T-helper 9 cell (primary cell): ENCODE data around the gene OR6C75.
"Not testable (repeated sequence)": the region's sequence is repeated elsewhere in the genome, so short reads cannot be mapped to it uniquely, and the experiment has no call there.

ENCODE experiments used
- DNase-seq: peaks from one replicate; pipeline ENCODE4 v3.0.0-alpha.2; 2020
- total RNA-seq, 2 donors: gene quantifications; one replicate each; lab custom pipeline; 2026; lab: John Stamatoyannopoulos, UW

OR6C75 gene
- total RNA-seq: 0 reads per million in 2 donors

DNA sequence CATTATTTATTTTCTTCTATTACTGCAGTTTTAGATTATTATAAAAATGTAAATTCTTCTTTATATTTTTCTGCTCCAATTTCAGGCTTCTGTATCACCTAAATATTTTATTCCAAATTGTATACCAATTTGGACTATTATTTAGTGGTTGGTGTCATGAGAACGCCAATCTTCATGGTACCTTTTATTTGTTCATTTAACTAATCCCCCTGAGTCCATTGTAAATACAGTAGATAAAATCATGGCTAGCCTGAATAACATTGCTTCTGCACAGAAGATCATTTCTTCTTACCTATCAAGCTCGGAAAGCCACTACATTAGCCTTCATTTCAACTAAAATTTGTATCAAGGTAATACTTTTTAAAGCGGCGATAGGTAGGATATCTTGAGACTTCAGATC lies at the start of gene OR6C75:
Gene OR6C75 (plus strand): TSS at position 301 of the 400 bp plus-strand sequence. CDS start 2,136 bp downstream, outside the sequence.
- DNase-seq: no peak

DNA sequence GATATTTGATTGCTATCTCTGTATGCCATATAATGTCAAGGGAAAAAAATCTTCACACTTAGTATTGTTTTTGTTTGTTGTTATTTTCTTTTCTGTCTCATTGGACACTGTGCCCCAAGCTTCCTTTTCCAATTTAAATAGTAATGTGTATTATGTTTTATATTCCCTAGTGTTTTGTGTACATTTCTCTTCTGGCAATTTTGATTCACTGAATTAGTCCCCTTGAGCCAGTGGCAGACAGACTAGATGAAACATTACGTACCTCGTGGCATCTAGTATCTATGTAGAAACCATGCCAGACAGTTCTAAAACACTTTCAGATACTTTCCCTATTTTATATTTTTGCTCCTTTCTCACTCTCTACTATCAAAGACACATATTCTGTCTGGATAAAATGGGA lies 48.7 kb upstream of the OR6C75 start, which contains the start of gene OR6C1:
Gene OR6C1 (plus strand): TSS at position 301 of the 400 bp plus-strand sequence. CDS start 6,257 bp downstream, outside the sequence.
- no peak for DNase-seq

DNA sequence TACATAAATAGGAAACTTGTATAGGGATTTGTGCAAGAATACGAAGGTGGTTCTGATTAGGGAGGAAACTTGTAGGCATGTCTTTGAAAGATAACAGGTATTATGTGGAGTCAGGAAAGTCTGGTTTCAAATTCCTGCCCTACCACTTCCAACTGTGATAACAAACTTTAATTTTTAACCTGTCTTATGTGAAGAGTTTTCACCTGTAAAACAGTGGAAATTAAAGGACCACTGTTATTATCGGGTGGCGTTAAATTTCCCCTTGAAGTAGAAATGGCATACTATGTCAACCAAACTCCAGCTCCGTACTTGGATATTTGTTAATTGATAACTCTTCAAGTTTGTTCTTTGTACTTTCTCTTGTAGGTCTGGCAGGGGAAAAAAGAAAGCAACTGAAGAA lies 42.6 kb upstream of the OR6C75 start:
- DNase-seq: no peak

DNA sequence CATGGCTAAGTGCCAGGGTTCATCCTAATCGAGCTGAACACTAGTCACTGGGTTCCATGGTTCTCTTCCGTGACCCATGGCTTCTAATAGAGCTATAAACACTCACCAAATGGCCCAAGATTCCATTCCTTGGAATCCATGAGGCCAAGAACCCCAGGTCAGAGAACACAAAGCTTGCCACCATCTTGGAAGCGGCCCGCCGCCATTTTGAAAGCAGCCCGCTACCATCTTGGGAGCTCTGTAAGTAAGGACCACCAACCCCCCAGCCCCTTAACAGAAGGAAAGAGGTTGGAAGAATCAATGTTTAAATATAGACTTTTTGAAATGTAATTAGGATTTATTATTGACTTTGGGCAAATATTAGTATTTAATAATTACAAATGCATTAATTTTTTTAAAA lies 37.0 kb upstream of the OR6C75 start:
- DNase-seq: not testable (repeated sequence)

DNA sequence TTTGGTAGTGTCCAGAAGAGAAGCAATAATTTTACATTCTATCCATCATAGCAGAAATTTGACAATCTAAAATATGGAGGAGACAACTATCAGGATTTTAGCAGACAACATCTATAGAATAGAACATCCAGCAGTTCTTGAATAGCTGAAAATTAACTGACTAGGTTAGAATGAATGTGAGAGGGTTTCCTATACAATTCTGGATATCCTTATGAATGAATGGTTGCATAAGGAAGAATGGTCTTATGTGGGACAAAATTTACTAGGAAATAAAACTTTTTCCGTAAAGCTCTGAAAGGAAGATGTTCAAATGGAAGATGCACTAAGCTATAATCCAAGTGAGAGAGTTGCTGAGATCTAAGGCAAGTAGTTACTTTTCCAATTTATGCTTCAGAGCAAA lies 32.3 kb upstream of the OR6C75 start, which contains the start of gene OR6C3:
Gene OR6C3 (plus strand): TSS at position 301 of the 400 bp plus-strand sequence. CDS start 955 bp downstream, outside the sequence.
- no peak for DNase-seq

DNA sequence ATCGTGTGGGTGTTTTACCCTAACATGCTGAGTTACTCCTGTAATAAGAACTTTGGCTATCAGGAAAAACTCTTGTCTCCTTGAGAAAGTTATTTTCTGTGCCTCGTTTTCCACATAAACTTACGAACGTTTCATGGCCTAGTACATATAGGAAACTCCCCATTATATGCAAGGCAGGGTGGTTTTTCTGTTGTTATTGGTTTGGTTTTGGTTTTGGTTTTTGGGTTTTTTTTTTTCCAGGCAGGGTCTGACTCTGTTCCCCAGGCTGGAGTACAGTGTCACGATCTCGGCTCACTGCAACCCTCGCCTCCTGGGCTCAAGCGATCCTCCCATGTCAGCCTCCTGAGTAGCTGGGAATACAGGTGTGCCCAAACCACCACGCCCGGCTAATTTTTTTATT lies 26.8 kb upstream of the OR6C75 start:
- no peak for DNase-seq

DNA sequence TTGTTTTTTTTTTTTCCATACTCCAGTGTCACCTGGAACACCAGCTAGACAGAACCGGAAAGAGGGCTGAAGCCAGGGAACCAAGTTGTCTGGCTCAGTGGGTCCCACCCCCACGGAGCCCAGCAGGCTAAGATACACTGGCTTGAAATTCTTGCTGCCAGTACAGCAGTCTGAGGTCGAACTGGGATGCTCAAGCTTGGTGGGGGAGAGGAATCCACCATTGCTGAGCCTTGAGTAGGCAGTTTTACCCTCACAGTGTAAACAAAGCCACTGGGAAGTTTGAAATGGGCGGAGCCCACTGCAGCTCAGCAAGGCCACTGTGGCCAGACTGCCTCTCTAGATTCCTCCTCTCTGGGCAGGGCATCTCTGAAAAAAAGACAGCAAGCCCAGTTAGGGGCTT lies 7.4 kb upstream of the OR6C75 start:
- DNase-seq: not testable (repeated sequence)

DNA sequence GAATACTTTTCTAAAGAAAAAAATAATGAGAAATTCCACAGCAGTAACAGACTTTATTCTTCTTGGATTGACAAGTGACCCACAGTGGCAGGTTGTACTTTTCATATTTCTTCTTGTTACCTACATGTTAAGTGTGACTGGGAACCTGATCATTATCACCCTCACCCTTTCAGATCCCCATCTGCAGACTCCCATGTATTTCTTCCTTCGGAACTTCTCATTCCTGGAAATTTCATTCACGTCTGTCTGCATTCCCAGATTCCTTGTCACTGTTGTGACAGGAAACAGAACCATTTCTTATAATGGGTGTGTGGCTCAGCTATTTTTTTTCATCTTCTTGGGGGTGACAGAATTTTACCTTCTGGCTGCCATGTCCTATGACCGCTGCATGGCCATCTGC lies 2.3 kb downstream of the OR6C75 start:
- no peak for DNase-seq

DNA sequence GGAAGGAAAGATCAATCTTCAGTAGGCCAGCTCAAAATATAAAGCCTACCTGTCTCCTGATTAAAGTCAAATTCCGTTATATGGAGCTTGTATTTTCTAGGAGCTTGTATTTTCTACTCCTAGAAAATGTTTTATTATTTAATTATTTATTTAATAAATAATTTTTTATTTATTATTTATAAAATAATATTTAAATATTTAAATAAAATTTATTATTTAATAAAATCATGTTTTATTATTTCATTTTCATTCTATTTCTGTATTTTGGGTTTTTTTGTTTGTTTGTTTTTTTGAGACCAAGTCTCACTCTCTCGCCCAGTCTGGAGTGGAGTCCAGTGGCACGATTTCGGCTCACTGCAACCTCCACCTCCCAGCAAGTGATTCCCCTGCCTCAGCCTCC lies 9.7 kb downstream of the OR6C75 start:
- no peak for DNase-seq

DNA sequence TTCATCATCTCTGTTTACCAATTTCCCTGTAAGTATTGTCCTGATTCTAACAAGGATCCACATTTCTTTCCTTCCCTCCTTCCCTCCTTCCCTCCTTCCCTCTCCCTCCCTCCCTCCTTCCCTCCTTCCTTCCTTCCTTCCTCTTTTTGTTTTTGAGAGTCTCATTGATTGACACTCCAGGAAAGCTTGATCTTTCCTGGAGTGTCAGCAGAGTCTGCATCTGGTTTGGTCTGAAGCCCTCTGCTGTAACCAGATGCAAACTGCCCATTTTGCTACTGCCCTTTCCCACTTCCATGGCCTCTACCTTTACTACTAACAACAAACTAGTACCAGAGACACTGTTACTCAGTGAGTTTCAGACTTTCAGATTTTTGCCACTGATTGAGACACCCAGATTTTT lies 23.1 kb downstream of the OR6C75 start:
- no peak for DNase-seq

DNA sequence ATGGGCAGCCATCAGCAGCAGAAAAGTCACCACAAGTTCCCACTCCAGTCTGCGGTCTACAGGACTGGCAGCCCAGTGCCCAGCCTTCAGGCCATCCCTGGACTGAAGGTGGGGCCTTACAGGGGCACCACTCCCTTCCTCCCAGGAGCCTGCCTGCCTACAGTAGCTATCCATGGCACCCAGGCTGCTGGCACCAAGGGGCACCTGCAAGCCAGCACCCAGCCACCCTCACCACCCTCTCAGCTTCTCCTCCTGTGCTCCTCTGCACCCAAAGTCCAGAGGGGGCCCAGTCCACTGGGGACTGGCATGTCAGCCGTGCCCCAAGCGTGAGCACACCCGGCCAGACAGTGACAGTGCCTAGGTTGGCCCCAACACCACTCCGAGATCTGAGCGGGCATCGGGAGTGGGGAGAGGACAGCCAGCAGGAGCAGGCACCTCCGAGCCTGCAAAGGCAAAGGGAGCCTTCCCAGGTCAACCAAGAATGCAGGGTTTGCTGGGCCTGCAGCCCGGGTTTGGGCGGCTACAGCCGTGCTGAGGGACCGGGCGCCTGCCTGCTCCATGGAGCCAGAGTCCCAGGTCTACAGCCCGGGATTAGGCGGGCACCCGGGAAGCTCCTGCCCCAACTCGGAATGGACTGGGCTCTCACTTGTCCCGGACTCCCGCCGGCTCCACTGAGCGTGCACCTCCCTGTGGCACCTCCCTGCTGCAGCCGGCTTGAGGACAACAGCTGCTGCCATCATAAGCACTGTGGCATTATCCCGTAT lies 29.4 kb downstream of the OR6C75 start:
- no peak for DNase-seq

DNA sequence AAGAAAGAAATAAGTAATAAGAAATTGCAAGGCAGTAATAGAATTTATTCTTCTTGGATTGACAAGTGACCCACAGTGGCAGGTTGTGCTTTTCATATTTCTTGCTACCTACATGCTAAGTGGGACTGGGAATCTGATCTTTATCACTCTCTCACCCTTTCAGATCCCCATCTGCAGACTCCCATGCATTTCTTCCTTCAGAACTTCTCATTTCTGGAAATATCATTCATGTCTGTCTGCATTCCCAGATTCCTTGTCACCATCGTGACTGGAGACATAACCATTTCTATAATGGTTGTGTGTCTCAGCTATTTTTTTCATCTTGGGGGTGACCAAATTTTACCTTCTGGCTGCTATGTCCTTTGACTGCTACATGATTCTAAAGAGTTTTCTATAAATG lies 33.6 kb downstream of the OR6C75 start:
- DNase-seq: no peak

DNA sequence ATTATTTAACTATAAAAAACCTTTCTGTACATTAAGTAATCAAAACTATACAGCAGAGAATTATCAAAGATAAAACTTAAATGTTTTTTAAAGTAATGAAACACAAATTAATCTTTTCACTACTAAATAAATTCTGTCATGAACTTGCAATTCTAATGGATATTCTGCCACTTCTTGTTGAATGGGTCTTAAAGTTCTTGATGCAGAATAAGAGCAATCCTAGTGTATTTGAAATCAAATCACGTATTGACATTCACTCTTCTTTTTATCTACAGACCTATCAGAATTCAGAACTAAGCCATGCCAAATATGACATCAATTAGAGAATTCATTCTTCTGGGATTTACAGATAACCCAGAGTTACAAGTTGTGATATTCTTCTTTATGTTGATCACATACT lies 37.5 kb downstream of the OR6C75 start, which contains the start of gene OR6C65:
Gene OR6C65 (plus strand): TSS at position 301 of the 400 bp plus-strand sequence. CDS start 0 bp downstream, at position 301.
- no peak for DNase-seq

DNA sequence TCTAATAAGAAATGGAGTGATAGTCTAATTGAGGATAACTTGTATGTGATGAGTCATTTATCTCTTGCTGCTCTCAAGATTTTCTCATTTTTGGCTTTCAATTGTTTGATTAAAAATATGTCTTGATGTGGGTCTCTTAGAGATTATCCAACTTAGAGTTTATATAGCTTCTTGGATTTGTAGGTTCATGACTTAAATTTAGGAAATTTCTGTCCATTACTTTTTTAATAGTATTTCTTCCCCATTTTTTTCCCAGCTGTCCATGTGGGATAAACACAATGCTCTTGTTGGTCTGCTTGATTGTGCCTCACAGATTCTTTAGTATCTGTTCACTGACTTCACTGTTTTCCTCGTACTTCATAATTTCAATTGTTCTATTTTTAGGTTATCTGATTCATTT lies 45.1 kb downstream of the OR6C75 start:
- no peak for DNase-seq

DNA sequence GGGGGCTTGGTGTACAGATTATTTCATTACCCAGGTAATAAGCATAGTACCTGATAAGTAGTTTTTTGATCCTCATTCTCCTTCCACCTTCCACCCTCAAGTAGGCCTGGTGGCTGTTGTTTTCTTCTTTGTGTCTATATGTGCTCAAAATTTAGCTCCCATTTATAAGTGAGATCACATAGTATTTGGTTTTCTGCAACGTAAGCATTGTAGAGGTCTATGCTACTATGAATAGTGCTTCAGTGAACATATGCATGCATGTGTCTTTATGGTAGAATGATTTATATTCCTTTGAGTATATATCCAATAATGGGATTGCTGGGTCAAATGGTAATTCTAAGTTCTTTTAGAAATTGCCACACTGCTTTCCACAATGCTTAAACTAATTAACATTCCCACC lies 46.4 kb downstream of the OR6C75 start:
- DNase-seq: not testable (repeated sequence)

DNA sequence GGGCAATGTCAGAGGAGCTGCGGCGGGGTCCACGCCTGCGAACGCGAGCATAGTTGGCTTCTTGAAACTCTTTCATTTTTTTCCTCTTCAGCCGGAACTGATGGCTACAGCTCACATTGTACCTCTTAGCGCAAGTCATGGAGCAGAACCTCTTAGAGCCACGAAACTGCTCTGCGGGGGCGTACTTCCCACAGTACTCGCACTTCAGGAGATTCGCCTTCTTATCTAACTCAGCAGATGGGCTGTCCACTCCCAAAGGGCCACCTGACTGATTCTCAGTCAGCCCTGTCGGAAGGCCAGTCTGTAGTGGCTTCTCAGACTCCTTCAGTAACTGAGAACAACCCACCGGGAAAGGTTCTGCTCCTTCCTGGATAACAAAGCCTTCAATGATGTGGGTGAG lies 49.4 kb downstream of the OR6C75 start:
- not testable (repeated sequence) for DNase-seq

DNA sequence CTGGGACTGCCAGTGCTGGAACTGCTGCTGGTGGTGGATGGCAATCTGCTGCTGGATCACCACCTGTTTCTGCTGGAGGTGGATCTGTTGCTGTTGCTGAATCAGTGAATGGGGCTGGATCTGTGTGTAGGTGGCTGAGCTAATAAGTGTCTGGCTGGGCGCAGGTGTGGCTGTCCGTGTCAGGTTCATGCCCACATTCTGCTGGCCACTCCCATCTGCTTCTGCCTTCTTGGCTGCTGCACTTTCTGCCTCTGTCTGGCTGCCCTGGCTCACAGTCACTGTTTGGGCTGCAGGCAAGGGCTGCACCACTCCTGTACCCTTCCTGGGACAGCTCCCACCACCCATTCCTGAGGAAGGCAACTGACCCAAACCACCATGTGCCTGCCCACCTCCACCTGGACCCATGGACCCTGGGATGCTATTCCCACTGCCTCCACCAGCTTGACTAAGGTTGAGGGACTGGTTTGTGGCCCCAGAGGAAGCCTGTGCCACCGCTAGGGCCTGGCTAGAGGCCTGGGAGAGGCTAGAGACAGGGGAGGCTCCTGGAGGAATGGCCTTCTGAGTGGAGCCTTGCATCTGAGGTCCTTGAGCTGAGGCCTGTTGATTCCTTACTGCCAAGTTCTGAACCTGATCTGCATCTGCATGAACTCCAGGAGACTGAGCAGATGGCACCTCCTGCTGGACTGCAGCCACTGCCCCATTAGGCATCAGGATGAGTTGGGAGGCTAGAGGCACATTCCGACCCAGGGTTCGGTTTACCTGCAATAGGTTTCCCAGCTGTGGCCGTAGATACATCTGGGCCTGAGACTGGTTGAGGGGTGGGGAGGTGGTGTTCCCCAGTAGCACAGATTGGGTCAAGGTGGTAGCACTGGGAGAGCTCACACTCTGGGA lies 51.0 kb downstream of the OR6C75 start:
- not testable (repeated sequence) for DNase-seq

DNA sequence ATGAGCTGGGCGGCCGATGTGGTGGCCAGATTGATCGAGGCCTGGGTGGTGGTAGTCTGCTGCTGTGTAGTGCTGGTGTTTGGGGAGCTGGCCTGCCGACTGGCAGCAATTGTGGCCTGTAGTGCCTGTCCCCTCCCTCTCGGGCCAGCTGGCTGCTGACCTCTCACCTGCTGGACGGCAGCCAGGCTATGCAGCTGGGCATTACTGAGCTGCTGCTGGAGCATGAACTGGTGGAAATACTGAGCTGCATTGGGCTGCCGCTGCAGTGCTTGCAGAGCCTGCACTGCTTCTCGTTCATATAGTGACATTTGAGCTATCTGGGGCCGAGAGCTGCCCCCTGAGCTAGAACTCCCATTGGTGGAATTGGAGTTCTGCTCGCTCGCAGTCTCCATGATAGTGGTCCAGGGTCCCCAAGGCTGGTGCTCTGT lies 51.6 kb downstream of the OR6C75 start:
- not testable (repeated sequence) for DNase-seq

DNA sequence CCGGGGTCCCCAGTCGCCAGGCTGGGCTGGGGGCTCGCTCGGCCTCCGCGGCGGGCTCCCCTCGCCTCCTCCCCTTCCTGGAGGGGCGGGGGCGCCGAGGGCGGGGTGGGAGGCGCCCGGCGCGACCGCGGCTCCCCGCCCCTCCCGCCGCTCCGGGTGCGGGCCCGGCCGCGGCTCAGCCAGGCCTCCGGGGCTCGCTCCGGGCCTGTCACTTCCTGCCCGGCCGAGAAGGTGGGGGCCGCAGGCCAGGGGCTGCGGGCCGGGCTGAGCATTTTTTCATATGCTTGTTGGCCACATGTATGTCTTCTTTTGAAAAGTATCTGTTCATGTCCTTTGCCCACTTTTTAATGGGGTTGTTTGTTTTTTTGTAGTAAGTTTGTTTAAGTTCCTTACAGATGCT lies 52.1 kb downstream of the OR6C75 start:
- not testable (repeated sequence) for DNase-seq

DNA sequence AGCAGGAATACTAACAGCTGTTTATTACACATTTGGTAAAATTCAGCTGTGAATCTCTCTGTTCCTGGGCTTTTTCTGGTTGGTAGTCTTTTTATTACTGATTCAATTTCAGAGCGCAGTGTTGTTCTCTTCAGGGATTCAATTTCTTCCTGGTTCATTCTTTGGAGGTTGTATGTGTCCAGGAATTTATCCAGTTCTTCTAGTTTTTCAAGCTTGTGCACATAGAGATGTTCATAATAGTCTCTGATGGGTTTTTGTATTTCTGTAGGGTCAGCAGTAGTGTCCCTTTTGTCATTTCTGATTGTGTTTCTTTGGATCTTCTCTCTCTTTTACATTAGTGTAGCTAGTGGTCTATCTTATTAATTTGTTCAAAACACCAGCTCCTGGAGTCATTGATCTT lies 54.2 kb downstream of the OR6C75 start:
- DNase-seq: no peak
